CD4-positive, alpha-beta T cell treated with Interleukin-15 for 1 hour (primary cell): ENCODE results near the gene SCO1.
"Not testable (repeated sequence)": the region's sequence is repeated elsewhere in the genome, so short reads cannot be mapped to it uniquely, and the experiment has no call there.

Experiments used
- DNase-seq: peaks from one replicate; pipeline ENCODE4 v3.0.0-alpha.2; 2020

Gene SCO1

GRCh38 chr17:10697092-10698081 is at the start of gene SCO1, which contains the start of gene ADPRM:
TSS of gene SCO1 (minus strand) at chr17:10697533. CDS start at chr17:10697507, 26 bp downstream.
TSS of gene ADPRM (plus strand) at chr17:10697594. CDS start at chr17:10704927, 7,333 bp downstream.
- peak; percentile 92 for DNase-seq

- no peak for DNase-seq
Measured at GRCh38 chr17:10745231-10745630, 47.9 kb upstream of the SCO1 start.

GRCh38 chr17:10744501-10745000 is 47.2 kb upstream of the SCO1 start:
- peak; percentile 27 for DNase-seq

- DNase-seq = no peak
Measured at GRCh38 chr17:10743316-10744009, 46.1 kb upstream of the SCO1 start.

GRCh38 chr17:10742431-10742830 is 45.1 kb upstream of the SCO1 start:
- DNase-seq = no peak

GRCh38 chr17:10741416-10742135 is 44.2 kb upstream of the SCO1 start:
- DNase-seq = no peak

GRCh38 chr17:10739386-10739785 is 42.1 kb upstream of the SCO1 start:
- no peak for DNase-seq

GRCh38 chr17:10738521-10739258 is 41.4 kb upstream of the SCO1 start:
- no peak for DNase-seq

GRCh38 chr17:10737736-10738135 is 40.4 kb upstream of the SCO1 start:
- DNase-seq = no peak

- DNase-seq = no peak
Measured at GRCh38 chr17:10737168-10737622, 39.9 kb upstream of the SCO1 start.

- DNase-seq = no peak
Measured at GRCh38 chr17:10735821-10736220, 38.5 kb upstream of the SCO1 start.

- no peak for DNase-seq
Measured at GRCh38 chr17:10735251-10735650, 37.9 kb upstream of the SCO1 start.

GRCh38 chr17:10733666-10734065 is 36.3 kb upstream of the SCO1 start:
- no peak for DNase-seq

GRCh38 chr17:10732121-10732520 is 34.8 kb upstream of the SCO1 start:
- not testable (repeated sequence) for DNase-seq

- no peak for DNase-seq
Measured at GRCh38 chr17:10731408-10731879, 34.1 kb upstream of the SCO1 start.

GRCh38 chr17:10730247-10730646 is 32.9 kb upstream of the SCO1 start:
- not testable (repeated sequence) for DNase-seq

GRCh38 chr17:10729334-10730193 is 32.2 kb upstream of the SCO1 start, which contains the start of gene TMEM220:
TSS of gene TMEM220 (minus strand) at chr17:10730023. CDS start at chr17:10729851, 172 bp downstream.
- DNase-seq = peak; percentile 51

GRCh38 chr17:10728331-10728892 is 31.1 kb upstream of the SCO1 start:
- DNase-seq = no peak

GRCh38 chr17:10727192-10727591 is 29.9 kb upstream of the SCO1 start:
- DNase-seq = no peak

GRCh38 chr17:10726196-10726595 is 28.9 kb upstream of the SCO1 start:
- DNase-seq = no peak
